WTC11 (cell line): ENCODE results near the gene CYP11A1.

Source experiments
- ATF3 ChIP-seq: sonication (generic); formaldehyde crosslinking; conservative IDR thresholded peaks from 2 replicates; pipeline ENCODE4 v1.8.1; 2022; ENCODE audit warnings: mild to moderate bottlenecking, missing genetic modification reagents
- CTCF ChIP-seq: fragments of 200-600 bp; IDR thresholded peaks from 2 replicates; pipeline ENCODE4 v1.8.0; 2022; ENCODE audit warnings: antibody characterized with exemption
- FOXP1 ChIP-seq: sonication (generic); formaldehyde crosslinking; IDR thresholded peaks from 2 replicates; pipeline ENCODE4 v1.8.0; 2022; ENCODE audit warnings: missing genetic modification reagents, mild to moderate bottlenecking, moderate library complexity, borderline replicate concordance
- NFYB ChIP-seq: sonication (generic); formaldehyde crosslinking; conservative IDR thresholded peaks from 2 replicates; pipeline ENCODE4 v1.8.0; 2022; ENCODE audit warnings: low read depth, missing genetic modification reagents
- SMAD4 ChIP-seq: sonication (generic); formaldehyde crosslinking; IDR thresholded peaks from 2 replicates; pipeline ENCODE4 v1.8.0; 2022; ENCODE audit warnings: mild to moderate bottlenecking, missing genetic modification reagents
- TEAD4 ChIP-seq: sonication (generic); formaldehyde crosslinking; IDR thresholded peaks from 2 replicates; pipeline ENCODE4 v1.8.0; 2022; ENCODE audit warnings: mild to moderate bottlenecking, missing genetic modification reagents
- USF2 ChIP-seq: sonication (generic); formaldehyde crosslinking; IDR thresholded peaks from 2 replicates; pipeline ENCODE4 v1.8.1; 2023; ENCODE audit warnings: mild to moderate bottlenecking, missing genetic modification reagents, moderate library complexity
- ZNF423 ChIP-seq: fragments of 250-450 bp; sonication (Bioruptor Pico); IDR thresholded peaks from 2 replicates; pipeline ENCODE4 v2.1.2; 2022; ENCODE audit warnings: mild to moderate bottlenecking, moderate library complexity

GRCh38 chr15:74396445-74397238 lies 29.2 kb upstream of the CYP11A1 start:
- TF ChIP-seq ZNF423 (CRISPR knock-in tag) (no peak), CTCF (no peak), NFYB (CRISPR knock-in tag) (no peak), TEAD4 (CRISPR knock-in tag) (no peak), ATF3 (CRISPR knock-in tag) (no peak), USF2 (CRISPR knock-in tag) (no peak), FOXP1 (CRISPR knock-in tag) (no peak), SMAD4 (no peak)
